Activated effector memory CD4-positive, alpha-beta T cell treated with Interleukin-2 at 50 U/mL for 16 hours (primary cell): ENCODE data around the gene CNTNAP2.

ENCODE experiments used
- DNase-seq: peaks from one replicate; pipeline ENCODE4 v3.0.0-alpha.2; 2020

CNTNAP2 gene

DNA sequence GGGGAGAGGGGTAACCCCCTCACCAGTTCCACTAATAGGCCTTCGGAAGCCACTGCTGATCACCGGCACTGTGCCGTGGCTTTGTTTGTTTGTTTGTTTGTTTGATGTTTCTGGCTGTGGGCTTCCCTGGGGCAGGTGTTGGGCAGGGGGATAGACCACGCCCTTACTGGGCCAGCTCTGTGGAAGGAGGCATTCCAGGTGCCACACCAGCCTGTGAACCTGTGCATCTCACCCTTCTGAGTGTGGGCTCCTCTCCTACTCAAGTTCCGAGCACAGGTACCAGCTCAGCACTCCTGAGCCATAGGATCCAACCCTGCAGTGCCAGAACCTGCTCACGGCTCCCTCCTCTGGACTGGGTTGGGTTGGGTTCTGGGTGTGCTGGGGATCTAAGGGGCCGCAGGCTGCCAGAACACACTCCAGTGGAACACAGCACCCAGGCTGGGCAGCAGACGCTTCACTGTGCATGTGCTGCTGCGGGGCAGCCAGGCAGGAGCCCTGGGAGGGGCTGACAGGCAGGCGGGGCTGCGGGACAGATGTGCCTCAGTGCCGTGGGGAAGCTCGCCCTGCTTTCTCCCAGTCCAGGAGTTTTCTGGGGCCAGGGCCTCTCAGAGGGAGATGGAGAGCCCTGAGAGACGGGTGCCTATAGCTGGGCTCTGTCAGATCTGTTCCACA is 1053.9 kb downstream of the CNTNAP2 start:
- DNase-seq: no peak

DNA sequence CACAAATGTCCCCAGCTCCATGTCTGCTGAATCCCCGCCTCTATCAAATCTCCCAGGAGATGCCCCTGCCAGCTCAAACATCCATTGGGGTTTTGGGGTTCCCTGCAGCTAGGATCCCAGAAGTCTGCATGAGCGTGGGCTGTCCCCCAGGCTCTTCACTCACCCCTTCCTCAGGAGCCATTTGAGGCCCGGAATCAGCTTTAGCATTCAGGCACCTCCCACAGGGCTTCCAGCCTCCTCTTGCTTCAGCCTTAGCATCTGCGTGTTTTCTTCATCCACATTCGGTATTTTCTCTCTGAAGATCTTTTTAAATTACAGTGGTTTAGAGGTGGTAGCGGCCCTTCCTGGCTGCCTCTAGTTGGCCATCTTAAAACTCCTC is 1054.4 kb downstream of the CNTNAP2 start:
- no peak for DNase-seq

DNA sequence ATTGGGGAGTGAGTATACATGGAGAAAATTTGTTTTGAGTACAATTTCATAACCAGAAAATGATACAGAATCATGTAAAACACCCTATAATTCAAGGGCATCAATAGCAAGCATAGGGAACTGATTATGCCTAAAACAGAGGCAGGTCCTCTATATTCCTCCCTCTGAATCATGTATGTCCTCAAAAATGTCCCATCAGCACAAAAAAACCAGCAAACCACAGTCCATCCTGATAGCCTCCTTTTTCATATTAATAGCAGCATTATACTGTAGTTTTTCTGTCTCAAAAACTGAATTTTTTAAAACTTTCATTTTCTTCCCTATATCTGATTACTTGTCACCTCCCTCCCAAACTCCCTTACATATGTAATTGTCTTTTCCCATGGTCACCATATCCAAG is 1057.3 kb downstream of the CNTNAP2 start:
- DNase-seq: no peak

DNA sequence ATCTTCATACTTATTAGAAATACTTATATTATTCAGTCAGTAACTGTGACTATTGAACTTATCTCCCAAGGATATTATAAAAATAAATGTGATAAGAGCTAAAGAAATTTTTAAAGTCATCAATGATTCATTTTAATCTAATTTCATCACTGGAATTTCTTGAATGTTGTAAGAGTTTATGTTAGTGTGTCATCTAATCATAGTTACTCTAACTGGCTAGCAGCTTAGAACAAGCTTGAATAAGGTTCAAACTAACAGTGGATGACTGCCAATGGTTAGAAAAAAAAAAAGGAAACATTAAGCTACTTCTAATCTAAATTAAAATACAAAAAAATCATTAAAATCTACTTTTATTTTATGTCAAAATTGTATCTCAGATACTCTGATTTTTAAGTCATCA is 1066.3 kb downstream of the CNTNAP2 start:
- no peak for DNase-seq

DNA sequence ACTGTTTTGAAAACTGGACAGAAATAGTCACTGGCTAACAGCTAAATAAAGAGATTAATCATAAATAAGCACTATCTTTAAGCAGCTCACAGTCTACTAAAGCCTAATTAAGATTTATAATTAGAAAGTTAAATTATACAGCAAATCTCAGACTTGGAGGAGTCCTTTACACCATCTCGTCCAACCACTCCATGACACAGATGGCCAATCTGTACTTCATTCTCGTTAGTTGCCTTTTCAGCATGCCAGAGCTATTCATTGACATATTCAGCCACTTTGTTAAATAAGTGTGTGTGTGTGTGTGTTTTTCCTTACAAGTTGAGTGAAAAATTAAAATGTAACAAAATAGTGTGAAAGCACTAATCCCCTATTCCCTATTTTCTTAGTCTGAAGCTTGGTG is 1066.7 kb downstream of the CNTNAP2 start:
- no peak for DNase-seq

DNA sequence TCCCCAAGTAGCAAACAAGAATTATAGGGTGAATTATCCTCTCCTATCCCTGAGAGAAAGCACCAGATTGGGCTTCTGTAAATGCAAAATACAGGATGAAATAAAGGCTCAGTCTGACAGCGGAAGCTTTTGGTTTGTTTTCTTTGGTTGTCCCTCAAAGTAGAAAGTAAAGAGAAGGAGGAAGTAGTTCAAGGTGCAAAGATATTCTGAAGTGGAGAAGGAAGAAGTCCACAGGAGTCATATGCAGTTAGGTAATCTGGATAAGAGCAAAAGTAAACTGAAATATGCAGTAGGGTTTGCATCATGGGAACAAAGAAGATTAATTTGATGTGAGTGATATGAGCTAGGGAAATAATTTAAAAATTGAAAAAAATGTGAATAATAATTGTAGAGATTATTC is 1071.9 kb downstream of the CNTNAP2 start:
- DNase-seq: no peak

DNA sequence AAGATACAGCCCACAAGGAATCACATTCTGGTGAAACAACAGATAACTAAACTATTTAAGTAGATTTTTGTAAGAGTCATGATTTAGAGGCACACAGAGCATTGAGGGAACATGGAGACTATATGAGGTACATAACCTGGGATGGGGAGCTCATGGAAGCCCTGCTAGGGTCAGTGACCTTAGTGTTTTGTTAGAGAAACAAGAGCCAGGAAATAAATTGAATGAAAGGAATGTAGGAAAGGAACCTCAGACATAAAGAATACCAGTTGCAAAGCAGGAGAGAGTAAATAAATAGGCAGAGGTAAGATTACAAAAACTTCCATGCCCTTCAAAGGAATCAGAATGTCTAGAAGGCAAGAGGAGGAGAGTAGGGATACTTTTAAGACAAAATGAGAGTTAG is 1076.9 kb downstream of the CNTNAP2 start:
- DNase-seq: no peak

DNA sequence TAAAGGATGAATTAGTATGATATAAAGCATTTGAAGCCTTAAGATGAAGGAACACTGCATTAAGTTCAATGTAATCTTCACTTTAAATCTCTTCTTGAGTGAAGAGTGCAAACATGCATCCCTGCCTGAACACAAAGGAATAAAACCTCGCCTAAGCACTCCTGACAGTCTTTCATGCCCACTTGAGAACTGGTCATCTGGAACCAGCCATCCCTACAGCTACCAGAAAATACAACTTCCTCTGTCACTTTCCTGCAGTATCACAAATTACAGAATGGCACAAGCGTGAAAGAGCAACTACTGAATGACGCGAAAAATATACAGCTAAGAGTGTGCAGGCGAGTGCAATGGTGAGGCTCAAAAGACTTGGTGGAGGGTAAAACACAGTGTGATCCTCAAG is 1079.9 kb downstream of the CNTNAP2 start:
- DNase-seq: no peak

DNA sequence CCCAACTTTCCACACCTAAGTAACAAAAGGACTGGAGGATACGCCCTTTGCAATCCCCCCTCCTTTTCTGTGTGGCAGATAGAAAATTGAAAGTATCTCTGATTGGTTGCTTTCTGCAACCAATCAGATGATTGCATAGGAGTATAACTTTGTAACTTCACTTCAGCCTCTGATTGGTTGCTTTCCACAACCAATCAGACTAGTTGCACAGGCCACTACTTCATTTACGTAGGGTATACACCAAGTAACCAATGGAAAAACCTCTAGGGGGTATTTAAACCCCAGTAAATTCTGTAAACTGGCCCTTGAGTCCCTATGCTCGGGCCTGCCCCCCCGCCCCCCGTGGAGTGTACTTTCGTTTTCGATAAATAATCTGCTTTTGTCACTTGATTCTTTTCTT is 1080.4 kb downstream of the CNTNAP2 start:
- DNase-seq: no peak

DNA sequence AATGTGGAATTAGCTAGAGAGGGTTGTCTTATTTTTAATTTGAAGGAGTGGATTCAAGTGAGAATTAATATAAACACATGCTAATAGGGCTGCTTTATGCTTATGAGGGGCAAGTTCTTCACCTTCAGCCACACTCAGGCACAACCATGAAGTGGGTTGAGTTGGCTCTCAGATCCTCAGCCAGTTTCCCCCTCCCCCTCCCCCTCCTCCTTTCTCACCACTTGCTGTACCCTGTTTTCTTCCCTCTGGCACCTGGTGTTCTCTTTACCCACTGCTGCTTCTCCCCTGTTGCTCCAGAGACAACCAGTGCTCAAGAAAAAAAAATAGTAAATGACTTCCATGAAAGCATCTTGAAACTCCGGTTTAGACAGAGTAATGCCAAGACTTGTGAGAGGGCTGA is 1083.3 kb downstream of the CNTNAP2 start:
- no peak for DNase-seq

DNA sequence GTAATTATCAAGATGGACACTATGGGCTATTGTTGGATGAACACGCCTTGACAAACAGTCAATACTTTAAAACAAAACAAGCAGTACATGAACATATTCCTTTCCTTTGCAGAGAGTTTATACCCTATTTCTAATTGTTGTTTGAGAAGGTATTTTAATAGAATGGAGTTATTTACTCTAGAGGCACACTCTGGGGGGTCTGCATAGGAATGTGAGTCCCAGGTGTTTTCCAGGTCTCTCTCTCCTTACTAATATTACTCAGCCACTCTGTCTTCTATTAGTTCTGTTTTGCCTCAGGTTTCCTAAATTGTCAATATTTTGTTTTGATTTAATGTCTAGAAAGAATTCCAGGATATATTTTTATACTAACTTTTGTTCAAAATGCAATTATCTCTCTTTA is 1091.4 kb downstream of the CNTNAP2 start:
- no peak for DNase-seq

DNA sequence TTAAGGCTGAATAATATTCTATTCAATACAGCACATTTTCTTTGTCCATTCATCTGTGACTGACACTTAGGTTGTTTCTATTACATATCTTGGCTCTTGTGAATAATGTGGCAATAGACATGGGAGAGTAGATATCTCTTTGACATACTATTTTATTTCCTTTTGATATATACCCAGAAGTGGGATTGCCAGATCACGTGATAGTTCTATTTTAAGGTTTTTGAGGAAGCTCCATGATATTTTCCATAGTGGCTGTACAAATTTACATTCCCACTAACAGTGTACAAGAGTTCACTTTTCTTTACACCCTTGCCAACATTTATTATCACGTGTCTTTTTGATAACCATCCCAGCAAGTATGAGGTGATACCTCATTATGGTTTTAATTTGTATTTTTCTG is 1114.7 kb downstream of the CNTNAP2 start:
- DNase-seq: no peak

DNA sequence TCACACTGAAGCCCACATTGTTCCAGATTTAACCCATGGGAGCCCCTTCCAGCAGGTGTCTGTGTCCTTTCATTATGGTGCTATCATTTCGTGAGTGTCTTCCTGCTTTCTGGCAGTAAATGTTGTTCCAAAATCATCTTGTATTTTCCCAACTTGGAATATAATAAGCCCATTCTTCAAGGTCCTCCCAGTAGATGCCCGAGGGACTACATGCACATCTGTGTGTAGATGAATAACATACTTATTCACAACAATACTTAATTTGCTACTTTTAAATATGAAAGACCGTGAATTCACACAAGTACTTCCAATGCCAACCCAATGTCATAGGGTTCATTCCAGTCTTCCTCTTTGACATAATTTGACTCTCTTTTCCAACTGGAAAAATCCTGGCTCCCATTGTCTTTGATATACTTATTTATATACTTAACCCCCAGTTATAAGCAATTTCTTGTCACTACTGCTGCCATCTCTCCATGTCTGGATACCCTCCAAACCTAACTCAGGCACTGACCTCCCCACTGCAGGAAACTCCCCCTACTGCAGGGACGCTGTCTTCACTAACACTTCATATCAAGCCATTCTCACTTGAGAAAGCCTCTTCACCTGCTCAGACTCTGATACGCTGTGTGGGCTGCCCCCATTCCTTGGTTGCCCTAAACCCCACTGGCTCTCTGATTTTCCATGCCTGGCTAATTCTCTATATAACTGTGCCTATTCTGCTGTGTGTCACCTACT is 1119.2 kb downstream of the CNTNAP2 start:
- DNase-seq: no peak

DNA sequence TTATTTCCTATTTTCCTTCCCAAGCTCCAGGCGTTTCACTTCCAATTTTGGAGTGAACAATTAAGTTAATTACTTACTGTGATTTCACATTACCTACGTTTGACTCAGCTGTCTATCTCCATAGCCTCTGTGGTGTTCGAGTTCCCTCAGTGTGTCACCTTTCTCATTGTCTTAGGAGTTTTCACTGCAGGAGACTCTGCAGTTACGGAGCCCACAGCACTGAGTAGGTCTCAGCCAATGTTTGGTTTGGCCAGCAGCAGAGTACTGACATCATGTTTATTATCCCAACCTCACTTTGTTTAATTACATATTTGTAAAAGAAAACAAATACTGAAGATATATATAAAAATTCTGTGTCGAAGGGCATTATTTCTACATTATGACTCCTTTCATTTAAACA is 1123.9 kb downstream of the CNTNAP2 start:
- no peak for DNase-seq

DNA sequence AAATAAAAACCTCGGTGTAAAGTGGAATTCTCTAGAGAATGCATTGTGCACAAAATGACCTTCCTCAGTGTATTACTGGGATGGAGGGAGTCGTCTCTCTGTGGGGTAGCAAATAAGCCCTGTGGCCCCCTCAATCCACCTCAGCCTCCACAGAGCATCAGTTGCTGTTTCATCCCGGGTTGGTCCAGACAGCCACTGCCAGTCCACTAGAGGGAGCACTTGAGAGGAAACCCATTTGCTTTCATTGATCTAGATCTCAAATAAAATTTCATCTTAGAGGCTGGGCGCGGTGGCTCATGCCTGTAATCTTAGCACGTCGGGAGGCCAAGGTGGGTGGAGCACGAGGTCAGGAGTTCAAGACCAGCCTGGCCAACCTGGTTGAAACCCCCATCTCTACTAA is 1128.7 kb downstream of the CNTNAP2 start:
- DNase-seq: no peak

DNA sequence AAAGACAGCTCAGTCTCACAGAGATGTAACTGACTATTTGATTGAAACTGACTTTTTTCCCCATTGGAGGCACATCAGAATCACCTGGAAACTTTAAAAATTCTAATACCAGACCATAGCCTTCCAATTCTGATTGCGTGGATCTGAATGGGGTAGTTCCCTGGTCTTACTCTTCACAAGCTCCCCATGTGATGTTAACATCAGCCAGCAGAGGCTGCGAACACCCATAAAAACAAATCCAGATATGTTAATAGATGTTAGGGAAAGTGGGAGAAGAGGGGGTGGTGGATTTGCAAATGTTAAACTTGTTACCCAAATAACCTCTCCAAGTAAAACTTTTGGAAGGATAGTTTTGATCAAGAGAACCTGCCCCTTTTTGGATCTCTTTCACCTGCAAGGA is 1133.4 kb downstream of the CNTNAP2 start:
- DNase-seq: no peak

DNA sequence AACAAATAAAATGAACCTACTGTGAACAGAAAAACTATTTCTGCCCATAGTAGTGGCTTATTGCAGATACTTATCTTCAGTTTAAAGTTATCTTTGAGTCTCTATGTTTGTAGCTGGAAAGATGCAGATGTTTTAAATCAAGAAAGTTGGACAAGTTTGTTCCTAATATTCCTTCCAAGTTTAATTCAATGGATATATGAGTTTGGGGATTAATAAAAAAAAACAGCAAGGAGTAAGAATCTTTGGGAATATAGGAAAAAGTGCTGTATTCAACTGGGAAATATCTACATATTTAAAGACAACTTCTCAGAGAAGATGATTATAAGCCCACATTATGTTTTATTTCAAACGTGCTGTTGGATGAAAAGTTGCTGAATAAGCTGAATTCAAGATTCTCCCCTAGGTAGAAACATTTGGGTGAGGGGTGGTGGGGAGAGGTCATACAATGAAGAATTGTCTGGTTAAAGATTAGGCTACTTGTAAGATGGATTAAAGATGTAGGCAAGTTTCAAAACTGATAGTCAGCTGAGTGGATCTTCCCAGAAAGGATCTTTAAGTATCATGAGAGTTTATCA is 1135.2 kb downstream of the CNTNAP2 start:
- DNase-seq: no peak

DNA sequence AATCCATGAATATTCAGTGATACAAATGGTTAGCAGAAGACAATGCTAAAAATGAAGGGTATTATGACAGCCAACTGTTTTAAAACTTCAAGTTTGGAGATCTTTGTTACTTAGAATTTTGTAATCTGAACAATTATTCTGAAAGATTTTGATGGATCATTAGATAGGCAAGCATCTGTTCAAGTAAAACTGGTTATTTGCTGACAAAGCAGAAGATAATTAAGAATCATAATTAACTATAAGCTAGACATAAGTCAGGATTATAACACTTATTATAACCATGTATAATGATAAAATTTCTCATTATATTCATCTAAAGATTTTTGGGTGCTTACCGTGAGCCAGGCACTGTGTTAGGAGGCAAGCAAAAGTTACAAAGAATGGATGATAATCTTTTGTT is 1145.1 kb downstream of the CNTNAP2 start:
- no peak for DNase-seq

DNA sequence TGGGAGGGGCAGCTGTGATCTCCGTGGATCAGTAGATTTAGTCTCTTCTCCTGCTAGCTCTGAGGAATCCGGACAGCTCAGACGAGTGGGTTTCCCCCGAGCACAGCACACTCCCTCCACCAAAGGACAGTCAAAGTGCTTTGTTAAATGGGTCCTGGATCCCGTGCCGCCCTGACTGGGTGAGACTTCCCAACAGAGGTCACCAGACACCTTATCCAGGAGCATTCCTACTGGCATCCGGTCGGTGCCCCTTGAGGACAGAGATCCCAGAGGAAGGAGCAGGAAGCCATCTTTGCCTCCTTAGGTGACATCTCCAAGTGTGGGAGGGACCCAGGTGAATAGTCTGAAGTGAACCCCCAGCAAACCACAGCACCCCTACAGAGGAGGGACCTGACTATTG is 1148.9 kb downstream of the CNTNAP2 start:
- DNase-seq: no peak

DNA sequence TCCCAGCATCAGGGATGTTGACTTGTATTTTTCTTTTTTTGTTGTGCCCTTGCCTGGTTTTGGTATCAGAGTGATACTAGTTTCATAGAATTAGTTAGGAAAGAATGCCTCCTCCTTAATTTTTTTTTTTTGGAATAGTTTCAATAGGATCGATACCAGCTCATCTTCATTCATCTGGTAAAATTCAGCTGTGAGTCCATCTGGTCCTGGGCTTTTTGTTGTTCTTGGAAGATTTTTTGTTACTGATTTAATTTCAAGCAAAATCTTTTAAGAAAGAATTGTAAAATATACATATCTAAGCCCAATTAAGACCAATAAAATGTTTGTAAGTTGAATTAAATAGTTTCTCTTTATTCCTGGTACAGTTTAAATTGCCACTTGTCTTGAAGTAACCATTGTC is 1159.5 kb downstream of the CNTNAP2 start:
- DNase-seq: no peak

DNA sequence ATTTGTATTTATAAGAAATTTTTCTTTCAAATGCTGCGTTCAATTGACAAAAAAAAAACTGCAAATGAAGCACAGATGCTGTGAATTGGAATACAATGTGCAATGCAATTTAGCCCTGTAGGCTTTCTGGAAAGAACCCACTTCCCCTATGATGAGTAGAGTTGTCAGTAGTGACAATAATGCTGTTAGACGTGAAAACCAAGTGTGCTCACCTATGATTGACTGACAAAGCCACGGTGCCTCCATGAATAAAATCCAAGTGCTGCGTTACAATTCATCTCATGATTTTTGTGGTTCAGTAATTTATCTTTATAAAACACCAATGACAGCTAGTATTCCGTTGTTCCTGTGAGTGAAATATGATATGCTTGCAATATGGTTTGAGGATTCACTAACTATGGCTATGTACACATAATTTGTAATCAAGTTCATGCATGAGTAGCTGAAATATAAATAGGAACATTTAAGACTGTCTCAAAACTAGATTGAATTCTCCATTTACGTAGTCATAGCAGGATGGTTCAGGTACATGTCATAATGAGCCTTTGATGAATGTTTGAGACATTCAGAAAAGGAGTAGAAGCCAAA is 1160.3 kb downstream of the CNTNAP2 start:
- DNase-seq: no peak

DNA sequence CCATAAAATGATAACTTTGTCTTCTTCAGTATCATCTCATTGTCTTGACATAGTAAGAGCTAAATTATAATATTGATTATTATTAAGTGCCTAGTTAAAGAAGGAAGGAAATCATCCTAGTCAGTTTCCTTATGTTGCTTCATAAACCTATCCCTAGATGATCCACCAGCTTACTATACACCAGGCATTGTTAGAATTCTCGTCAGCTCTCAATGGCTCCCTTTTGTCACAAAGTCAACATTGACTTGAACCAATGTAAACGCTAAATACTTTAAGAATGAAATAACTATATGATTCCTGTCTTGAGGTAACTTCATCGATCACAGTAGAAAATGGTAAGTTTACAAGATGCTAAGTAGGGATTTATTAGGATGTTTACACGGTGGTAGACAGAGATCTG is 1162.9 kb downstream of the CNTNAP2 start:
- DNase-seq: no peak

DNA sequence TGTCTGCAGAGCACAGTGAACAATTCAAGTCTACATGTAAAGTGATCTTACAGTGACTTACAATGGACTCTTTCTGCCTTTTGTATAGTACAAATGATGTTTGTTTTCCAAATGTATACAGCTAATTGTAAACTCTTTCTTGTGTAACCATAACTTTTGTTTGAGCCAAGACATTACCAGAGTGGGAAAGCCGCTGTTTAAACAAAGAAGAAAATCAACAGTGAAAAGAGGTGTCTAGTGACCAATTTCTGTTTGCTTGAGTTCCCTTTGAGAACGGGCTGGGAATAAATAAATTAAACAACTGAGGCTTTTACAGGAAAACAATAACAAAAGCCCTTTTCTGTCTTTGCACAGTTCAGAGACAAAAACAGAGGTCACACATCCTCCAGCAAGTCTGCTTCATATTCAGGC is 1163.4 kb downstream of the CNTNAP2 start:
- DNase-seq: no peak

DNA sequence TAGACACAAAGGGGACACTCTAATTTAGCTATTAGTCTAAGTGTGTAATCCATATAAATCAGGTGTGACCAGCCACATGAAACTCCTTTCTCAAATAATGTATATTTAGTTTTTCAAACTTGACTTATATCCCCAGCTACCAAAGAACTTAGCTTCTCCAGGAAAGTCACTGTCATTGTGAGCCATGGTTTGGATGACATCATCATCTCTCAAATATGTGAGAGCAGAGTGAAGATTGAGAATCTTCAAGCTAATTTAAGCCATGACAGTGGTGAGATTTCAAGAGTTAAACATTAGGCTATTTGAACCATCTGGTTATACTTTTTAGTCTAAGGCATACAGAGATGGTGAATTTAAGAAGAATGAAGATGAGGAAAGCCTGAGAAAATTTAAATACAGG is 1165.6 kb downstream of the CNTNAP2 start:
- no peak for DNase-seq
